NCI-H524 (cell line): ENCODE results near the gene LRRC7.

Source experiments
- DNase-seq, 2 experiments: peaks; one replicate each; lab custom pipeline; 2025; lab: John Stamatoyannopoulos, UW

The LRRC7 gene

GRCh38 chr1:69589799-69590198 lies 22.1 kb downstream of the LRRC7 start:
- no peak for DNase-seq

GRCh38 chr1:69592341-69592740 lies 24.6 kb downstream of the LRRC7 start:
- DNase-seq, result no peak

- DNase-seq, result peak in 1 of 2 experiments; percentile 34
Observed at GRCh38 chr1:69595486-69595885, 27.8 kb downstream of the LRRC7 start.

- no peak for DNase-seq
Observed at GRCh38 chr1:69611316-69611715, 43.6 kb downstream of the LRRC7 start.

GRCh38 chr1:69613414-69613813 lies 45.7 kb downstream of the LRRC7 start:
- DNase-seq, result no peak

- no peak for DNase-seq
Observed at GRCh38 chr1:69638673-69639072, 71.0 kb downstream of the LRRC7 start.

- no peak for DNase-seq
Observed at GRCh38 chr1:69639159-69639558, 71.4 kb downstream of the LRRC7 start.

- no peak for DNase-seq
Observed at GRCh38 chr1:69643266-69643665, 75.5 kb downstream of the LRRC7 start.

GRCh38 chr1:69645477-69645876 lies 77.8 kb downstream of the LRRC7 start:
- no peak for DNase-seq

GRCh38 chr1:69648486-69648885 lies 80.8 kb downstream of the LRRC7 start:
- DNase-seq, result peak in 1 of 2 experiments; percentile 31

- peak in 1 of 2 experiments; percentile 55 for DNase-seq
Observed at GRCh38 chr1:69649383-69649990, 81.8 kb downstream of the LRRC7 start.

- DNase-seq, result no peak
Observed at GRCh38 chr1:69650779-69651178, 83.1 kb downstream of the LRRC7 start.

GRCh38 chr1:69651656-69652055 lies 83.9 kb downstream of the LRRC7 start:
- no peak for DNase-seq

- no peak for DNase-seq
Observed at GRCh38 chr1:69657971-69658370, 90.2 kb downstream of the LRRC7 start.

- no peak for DNase-seq
Observed at GRCh38 chr1:69661686-69662085, 94.0 kb downstream of the LRRC7 start.

- no peak for DNase-seq
Observed at GRCh38 chr1:69662321-69662720, 94.6 kb downstream of the LRRC7 start.

- peak in 1 of 2 experiments; percentile 8 for DNase-seq
Observed at GRCh38 chr1:69671363-69672010, 103.8 kb downstream of the LRRC7 start.

- DNase-seq, result peak in 1 of 2 experiments; percentile 21
Observed at GRCh38 chr1:69673321-69673720, 105.6 kb downstream of the LRRC7 start.

GRCh38 chr1:69679965-69680364 lies 112.2 kb downstream of the LRRC7 start:
- no peak for DNase-seq

- no peak for DNase-seq
Observed at GRCh38 chr1:69686367-69686984, 118.8 kb downstream of the LRRC7 start.

- DNase-seq, result no peak
Observed at GRCh38 chr1:69688193-69688592, 120.5 kb downstream of the LRRC7 start.

GRCh38 chr1:69691179-69691578 lies 123.5 kb downstream of the LRRC7 start:
- DNase-seq, result no peak

- DNase-seq, result no peak
Observed at GRCh38 chr1:69693921-69694675, 126.4 kb downstream of the LRRC7 start.
